ENCODE measurements around the gene MSRB1.

Gene MSRB1

GRCh38 chr16:1953734-1954133, 10.7 kb upstream of the MSRB1 start:
- H3K36me3 ChIP-seq (replicated peaks; ENCODE audit: low read depth, low read length): no peaks in the 10 kb centered on the region
- no peak overlapping the region for H2AFZ ChIP-seq (ENCODE audit: low read depth, low read length)
- H3K4me3 ChIP-seq (ENCODE audit: low read length): no peak overlapping the region
- no peaks in the 10 kb centered on the region for H3K27me3 ChIP-seq (ENCODE audit: low read depth, low read length)
- no peaks in the 10 kb centered on the region for H4K20me1 ChIP-seq (ENCODE audit: insufficient read depth, low read length)
- H3K9ac ChIP-seq (ENCODE audit: low read length): no peak overlapping the region
- no peak overlapping the region for H3K27ac ChIP-seq (ENCODE audit: low read length)
- no peaks in the 10 kb centered on the region for H3K9me3 ChIP-seq (ENCODE audit: insufficient read depth, low read length)
- no peak overlapping the region for H3K4me2 ChIP-seq (ENCODE audit: low read length)
- TF ChIP-seq CTCF (IDR thresholded peaks at IDR 0.05; ENCODE audit: low read depth, low read length): no peak
- no peak for TF ChIP-seq EZH2phosphoT487 (IDR thresholded peaks at IDR 0.05; ENCODE audit: low read depth)
- H3K4me1 ChIP-seq (ENCODE audit: low read length): no peaks in the 10 kb centered on the region; the same call in 1 of the 2 replicates
- H3K79me2 ChIP-seq (ENCODE audit: low read length): no peaks in the 10 kb centered on the region

GRCh38 chr16:1950559-1950958, 7.6 kb upstream of the MSRB1 start:
- H3K27me3 ChIP-seq (ENCODE audit: low read depth, low read length): no peaks in the 10 kb centered on the region
- no peaks in the 10 kb centered on the region for H4K20me1 ChIP-seq (ENCODE audit: insufficient read depth, low read length)
- H3K36me3 ChIP-seq (replicated peaks; ENCODE audit: low read depth, low read length): no peaks in the 10 kb centered on the region
- no peak overlapping the region for H3K4me2 ChIP-seq (ENCODE audit: low read length)
- no peak overlapping the region for H2AFZ ChIP-seq (ENCODE audit: low read depth, low read length)
- no peak overlapping the region for H3K9ac ChIP-seq (ENCODE audit: low read length)
- H3K4me3 ChIP-seq (ENCODE audit: low read length): no peak overlapping the region
- TF ChIP-seq EZH2phosphoT487 (IDR thresholded peaks at IDR 0.05; ENCODE audit: low read depth): no peak
- no peak for TF ChIP-seq CTCF (IDR thresholded peaks at IDR 0.05; ENCODE audit: low read depth, low read length)
- H3K79me2 ChIP-seq (ENCODE audit: low read length): no peaks in the 10 kb centered on the region
- H3K27ac ChIP-seq (ENCODE audit: low read length): no peak overlapping the region
- H3K4me1 ChIP-seq (ENCODE audit: low read length): no peaks in the 10 kb centered on the region
- H3K9me3 ChIP-seq (ENCODE audit: insufficient read depth, low read length): no peaks in the 10 kb centered on the region

- H3K27me3 ChIP-seq (ENCODE audit: low read depth, low read length): no peaks in the 10 kb centered on the region
- H3K27ac ChIP-seq (ENCODE audit: low read length): no peak overlapping the region
- H3K36me3 ChIP-seq (replicated peaks; ENCODE audit: low read depth, low read length): no peaks in the 10 kb centered on the region
- no peak overlapping the region for H2AFZ ChIP-seq (ENCODE audit: low read depth, low read length)
- no peak overlapping the region for H3K4me2 ChIP-seq (ENCODE audit: low read length)
- H3K9me3 ChIP-seq (ENCODE audit: insufficient read depth, low read length): no peaks in the 10 kb centered on the region
- no peaks in the 10 kb centered on the region for H3K4me1 ChIP-seq (ENCODE audit: low read length)
- H3K79me2 ChIP-seq (ENCODE audit: low read length): no peaks in the 10 kb centered on the region
- TF ChIP-seq EZH2phosphoT487 (IDR thresholded peaks at IDR 0.05; ENCODE audit: low read depth) (no peak), CTCF (IDR thresholded peaks at IDR 0.05; ENCODE audit: low read depth, low read length) (no peak)
- no peak overlapping the region for H3K9ac ChIP-seq (ENCODE audit: low read length)
- H4K20me1 ChIP-seq (ENCODE audit: insufficient read depth, low read length): no peaks in the 10 kb centered on the region
- no peak overlapping the region for H3K4me3 ChIP-seq (ENCODE audit: low read length)
Measured at GRCh38 chr16:1950047-1950446, 7.0 kb upstream of the MSRB1 start.

- no peak overlapping the region for H3K4me3 ChIP-seq (ENCODE audit: low read length)
- no peaks in the 10 kb centered on the region for H3K27me3 ChIP-seq (ENCODE audit: low read depth, low read length)
Measured at GRCh38 chr16:1949507-1949906, 6.5 kb upstream of the MSRB1 start.

More at GRCh38 chr16:1949507-1949906, 6.5 kb upstream of the MSRB1 start:
- no peak overlapping the region for H2AFZ ChIP-seq (ENCODE audit: low read depth, low read length)
- no peak overlapping the region for H3K9ac ChIP-seq (ENCODE audit: low read length)
- no peaks in the 10 kb centered on the region for H3K79me2 ChIP-seq (ENCODE audit: low read length)
- no peaks in the 10 kb centered on the region for H3K36me3 ChIP-seq (replicated peaks; ENCODE audit: low read depth, low read length)
- H3K4me2 ChIP-seq (ENCODE audit: low read length): no peak overlapping the region
- H3K27ac ChIP-seq (ENCODE audit: low read length): no peak overlapping the region
- no peaks in the 10 kb centered on the region for H4K20me1 ChIP-seq (ENCODE audit: insufficient read depth, low read length)
- H3K9me3 ChIP-seq (ENCODE audit: insufficient read depth, low read length): no peaks in the 10 kb centered on the region
- TF ChIP-seq EZH2phosphoT487 (IDR thresholded peaks at IDR 0.05; ENCODE audit: low read depth): no peak
- no peak for TF ChIP-seq CTCF (IDR thresholded peaks at IDR 0.05; ENCODE audit: low read depth, low read length)
- no peaks in the 10 kb centered on the region for H3K4me1 ChIP-seq (ENCODE audit: low read length)
